ENCODE data around the gene FRRS1L.

DNA sequence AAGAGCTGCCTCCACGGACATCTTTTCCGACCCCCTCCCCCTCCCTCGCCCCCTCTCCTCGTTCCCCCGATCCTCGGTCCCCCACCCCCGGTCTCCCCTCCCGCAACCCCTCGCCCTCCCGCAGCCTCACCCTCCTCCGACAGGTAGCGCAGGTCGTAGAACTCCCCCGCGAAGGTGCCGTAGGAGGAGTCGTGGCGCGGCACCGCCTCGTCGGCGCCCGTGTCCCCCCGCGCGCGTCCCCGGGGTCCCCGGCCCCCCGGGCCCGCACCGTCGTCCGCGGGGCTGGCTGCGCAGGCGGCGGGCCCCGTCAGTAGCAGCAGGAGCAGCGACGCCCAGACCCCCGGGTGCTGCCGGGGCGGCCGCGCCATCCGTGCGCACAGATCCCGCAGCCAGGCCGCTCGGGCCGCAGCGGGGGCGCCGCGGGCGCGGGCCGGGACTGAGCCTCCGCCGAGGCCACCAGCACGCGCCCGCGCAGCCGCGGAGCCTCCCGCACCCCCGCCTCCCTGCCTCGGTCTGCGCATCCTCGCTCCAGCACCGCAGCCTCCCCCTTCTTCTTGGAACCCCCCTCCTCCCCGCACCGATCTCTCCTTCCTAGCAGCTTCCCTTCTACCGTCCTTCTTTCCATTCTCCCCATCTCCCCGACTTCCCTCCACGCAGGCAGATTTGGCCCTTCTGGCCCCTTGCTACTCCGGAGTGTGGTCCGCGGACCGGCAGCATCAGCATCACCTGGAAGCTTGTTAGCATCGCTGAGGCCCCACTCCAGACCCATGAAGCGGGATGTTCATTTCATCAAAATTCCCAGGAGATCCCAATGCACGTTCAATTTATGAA lies at the start of gene FRRS1L:
- TF ChIP-seq, protein P1, sequence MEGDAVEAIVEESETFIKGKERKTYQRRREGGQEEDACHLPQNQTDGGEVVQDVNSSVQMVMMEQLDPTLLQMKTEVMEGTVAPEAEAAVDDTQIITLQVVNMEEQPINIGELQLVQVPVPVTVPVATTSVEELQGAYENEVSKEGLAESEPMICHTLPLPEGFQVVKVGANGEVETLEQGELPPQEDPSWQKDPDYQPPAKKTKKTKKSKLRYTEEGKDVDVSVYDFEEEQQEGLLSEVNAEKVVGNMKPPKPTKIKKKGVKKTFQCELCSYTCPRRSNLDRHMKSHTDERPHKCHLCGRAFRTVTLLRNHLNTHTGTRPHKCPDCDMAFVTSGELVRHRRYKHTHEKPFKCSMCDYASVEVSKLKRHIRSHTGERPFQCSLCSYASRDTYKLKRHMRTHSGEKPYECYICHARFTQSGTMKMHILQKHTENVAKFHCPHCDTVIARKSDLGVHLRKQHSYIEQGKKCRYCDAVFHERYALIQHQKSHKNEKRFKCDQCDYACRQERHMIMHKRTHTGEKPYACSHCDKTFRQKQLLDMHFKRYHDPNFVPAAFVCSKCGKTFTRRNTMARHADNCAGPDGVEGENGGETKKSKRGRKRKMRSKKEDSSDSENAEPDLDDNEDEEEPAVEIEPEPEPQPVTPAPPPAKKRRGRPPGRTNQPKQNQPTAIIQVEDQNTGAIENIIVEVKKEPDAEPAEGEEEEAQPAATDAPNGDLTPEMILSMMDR (conservative IDR thresholded peaks at IDR 0.05; ENCODE audit: low read depth, low read length) = no peak
- TF ChIP-seq, protein P2, sequence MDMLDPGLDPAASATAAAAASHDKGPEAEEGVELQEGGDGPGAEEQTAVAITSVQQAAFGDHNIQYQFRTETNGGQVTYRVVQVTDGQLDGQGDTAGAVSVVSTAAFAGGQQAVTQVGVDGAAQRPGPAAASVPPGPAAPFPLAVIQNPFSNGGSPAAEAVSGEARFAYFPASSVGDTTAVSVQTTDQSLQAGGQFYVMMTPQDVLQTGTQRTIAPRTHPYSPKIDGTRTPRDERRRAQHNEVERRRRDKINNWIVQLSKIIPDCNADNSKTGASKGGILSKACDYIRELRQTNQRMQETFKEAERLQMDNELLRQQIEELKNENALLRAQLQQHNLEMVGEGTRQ (IDR thresholded peaks at IDR 0.05; ENCODE audit: low read depth, low read length) = no peak
- no peak for TF ChIP-seq RAD21 (IDR thresholded peaks at IDR 0.05; ENCODE audit: low read length)
- no peak for TF ChIP-seq POLR2A (IDR thresholded peaks at IDR 0.05; ENCODE audit: low read depth, low read length)
- TF ChIP-seq RFX5 (IDR thresholded peaks at IDR 0.05; ENCODE audit: low read depth, low read length) = no peak
- no peak for TF ChIP-seq MAFK (IDR thresholded peaks at IDR 0.05; ENCODE audit: low read depth, low read length)
- TF ChIP-seq BHLHE40 (IDR thresholded peaks at IDR 0.05; ENCODE audit: low read depth, low read length) = no peak
- TF ChIP-seq SMC3 (IDR thresholded peaks at IDR 0.05; ENCODE audit: low read depth, low read length) = no peak
- no peak for TF ChIP-seq MAZ (IDR thresholded peaks at IDR 0.05; ENCODE audit: borderline replicate concordance, low read depth, low read length)
- TF ChIP-seq CEBPB (IDR thresholded peaks at IDR 0.05; ENCODE audit: low read depth, low read length) = no peak
- TF ChIP-seq, protein P3, sequence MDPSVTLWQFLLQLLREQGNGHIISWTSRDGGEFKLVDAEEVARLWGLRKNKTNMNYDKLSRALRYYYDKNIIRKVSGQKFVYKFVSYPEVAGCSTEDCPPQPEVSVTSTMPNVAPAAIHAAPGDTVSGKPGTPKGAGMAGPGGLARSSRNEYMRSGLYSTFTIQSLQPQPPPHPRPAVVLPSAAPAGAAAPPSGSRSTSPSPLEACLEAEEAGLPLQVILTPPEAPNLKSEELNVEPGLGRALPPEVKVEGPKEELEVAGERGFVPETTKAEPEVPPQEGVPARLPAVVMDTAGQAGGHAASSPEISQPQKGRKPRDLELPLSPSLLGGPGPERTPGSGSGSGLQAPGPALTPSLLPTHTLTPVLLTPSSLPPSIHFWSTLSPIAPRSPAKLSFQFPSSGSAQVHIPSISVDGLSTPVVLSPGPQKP (IDR thresholded peaks at IDR 0.05; ENCODE audit: borderline replicate concordance, low read depth, low read length) = no peak

Measured in IMR-90 (cell line).